Mesendoderm (in vitro differentiated cells): ENCODE data around the gene PMAIP1.

Experiments used
- DNase-seq: peaks from one replicate; pipeline ENCODE4 v3.0.0; 2013
- H2AK5ac ChIP-seq: 2 replicates; pipeline ENCODE4 v1.6.1; 2013; ENCODE audit warnings: low read length, inconsistent platforms
- H2BK120ac ChIP-seq: 2 replicates; pipeline ENCODE4 v1.6.1; 2013; ENCODE audit warnings: low read depth, mild to moderate bottlenecking, low read length, moderate library complexity, mixed read lengths
- H2BK15ac ChIP-seq: replicated peaks from 2 replicates; pipeline ENCODE4 v1.6.1; 2013; ENCODE audit warnings: low read depth, mild to moderate bottlenecking, moderate library complexity
- H2BK5ac ChIP-seq: 2 replicates; pipeline ENCODE4 v1.6.1; 2013; ENCODE audit warnings: low read length, inconsistent platforms
- H3K18ac ChIP-seq: 2 replicates; pipeline ENCODE4 v1.6.1; 2013; ENCODE audit warnings: mild to moderate bottlenecking, low read length, mixed read lengths
- H3K23ac ChIP-seq: one replicate; pipeline ENCODE4 v1.6.1; 2013; ENCODE audit warnings: low read length
- H3K27ac ChIP-seq: 2 replicates; pipeline ENCODE4 v1.5.1; 2013; ENCODE audit warnings: low read depth, mild to moderate bottlenecking, inconsistent platforms, low read length, moderate library complexity
- H3K27me3 ChIP-seq: 2 replicates; pipeline ENCODE4 v1.6.1; 2013; ENCODE audit warnings: low read length, control low read depth, mild to moderate bottlenecking, inconsistent platforms; ENCODE audit not compliant: insufficient read depth, poor library complexity
- H3K36me3 ChIP-seq: 2 replicates; pipeline ENCODE4 v1.6.1; 2013; ENCODE audit warnings: low read length, inconsistent platforms; ENCODE audit not compliant: control insufficient read depth, insufficient read depth
- H3K4ac ChIP-seq: one replicate; pipeline ENCODE4 v1.6.1; 2013; ENCODE audit warnings: low read depth, mild to moderate bottlenecking, low read length, moderate library complexity
- H3K4me1 ChIP-seq: 2 replicates; pipeline ENCODE4 v1.6.1; 2013; ENCODE audit warnings: low read depth, low read length, inconsistent platforms; ENCODE audit not compliant: control insufficient read depth
- H3K4me2 ChIP-seq: 2 replicates; pipeline ENCODE4 v1.6.1; 2013; ENCODE audit warnings: low read length
- H3K4me3 ChIP-seq: 2 replicates; pipeline ENCODE4 v1.5.1; 2013; ENCODE audit warnings: mild to moderate bottlenecking, low read length
- H3K56ac ChIP-seq: one replicate; pipeline ENCODE4 v1.6.1; 2013; ENCODE audit warnings: low read length
- H3K79me1 ChIP-seq: 2 replicates; pipeline ENCODE4 v1.6.1; 2013; ENCODE audit warnings: low read length, inconsistent platforms
- H3K79me2 ChIP-seq: 2 replicates; pipeline ENCODE4 v1.6.1; 2013; ENCODE audit warnings: mild to moderate bottlenecking, low read length; ENCODE audit not compliant: control insufficient read depth, insufficient read depth
- H3K9ac ChIP-seq: 2 replicates; pipeline ENCODE4 v1.6.1; 2013; ENCODE audit warnings: low read length, inconsistent platforms
- H4K5ac ChIP-seq: one replicate; pipeline ENCODE4 v1.6.1; 2013; ENCODE audit warnings: low read length
- H4K8ac ChIP-seq: one replicate; pipeline ENCODE4 v1.6.1; 2013; ENCODE audit warnings: low read depth, mild to moderate bottlenecking, control low read depth, low read length, moderate library complexity
- WGBS: extraction: QIAGEN DNeasy Blood & Tissue Kit; methylation state at CpG from one replicate; pipeline ENCODE4 v1.1.7; 2013; ENCODE audit warnings: low lambda C conversion rate, missing lambda C conversion rate; ENCODE audit not compliant: insufficient coverage; ENCODE audit errors: extremely low coverage; 5-methylcytosine and 5-hydroxymethylcytosine counted together

PMAIP1 gene

DNA sequence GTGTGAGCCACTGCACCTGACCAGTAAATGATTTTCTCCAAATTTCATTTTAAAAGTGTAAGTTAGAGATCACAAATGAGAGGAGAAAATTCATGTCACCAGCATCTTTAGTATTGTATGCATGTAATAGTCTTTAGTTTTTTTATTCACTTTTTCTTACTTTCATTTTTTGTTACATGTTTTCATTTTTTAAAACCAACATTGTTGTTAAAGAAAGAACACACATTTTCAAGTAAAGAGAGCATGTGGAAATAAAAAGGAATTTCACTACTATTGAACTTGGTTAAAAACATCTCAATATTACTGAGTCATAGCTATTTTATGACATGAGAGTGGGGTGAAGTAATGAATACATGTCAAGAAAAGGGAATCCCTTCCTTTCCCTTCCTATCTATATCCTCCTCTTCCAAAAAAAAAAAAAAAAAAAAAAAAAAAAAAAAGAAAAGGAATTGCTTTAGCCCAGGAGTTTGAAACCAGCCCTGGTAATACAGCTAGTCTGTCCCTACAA, 29.1 kb upstream of the PMAIP1 start:
- H3K4me3 ChIP-seq: no peak overlapping the region
- H3K56ac ChIP-seq: no peak overlapping the region
- H3K79me2 ChIP-seq: no peaks in the 10 kb centered on the region
- no peak overlapping the region for H2BK15ac ChIP-seq
- peaks cover 2% of the 10 kb centered on the region for H3K4me1 ChIP-seq
- H3K79me1 ChIP-seq: no peaks in the 10 kb centered on the region
- no peak overlapping the region for H4K5ac ChIP-seq
- no peaks in the 10 kb centered on the region for H3K36me3 ChIP-seq
- no peak overlapping the region for H2BK120ac ChIP-seq
- no peak overlapping the region for H3K27ac ChIP-seq
- DNase-seq: no peak
- H3K4me2 ChIP-seq: no peak overlapping the region
- H4K8ac ChIP-seq: no peak overlapping the region
- no peak overlapping the region for H3K18ac ChIP-seq
- H2BK5ac ChIP-seq: no peak overlapping the region
- no peak overlapping the region for H2AK5ac ChIP-seq
- H3K27me3 ChIP-seq: no peaks in the 10 kb centered on the region
- no peak overlapping the region for H3K4ac ChIP-seq
- no peak overlapping the region for H3K9ac ChIP-seq
- no peak overlapping the region for H3K23ac ChIP-seq

DNA sequence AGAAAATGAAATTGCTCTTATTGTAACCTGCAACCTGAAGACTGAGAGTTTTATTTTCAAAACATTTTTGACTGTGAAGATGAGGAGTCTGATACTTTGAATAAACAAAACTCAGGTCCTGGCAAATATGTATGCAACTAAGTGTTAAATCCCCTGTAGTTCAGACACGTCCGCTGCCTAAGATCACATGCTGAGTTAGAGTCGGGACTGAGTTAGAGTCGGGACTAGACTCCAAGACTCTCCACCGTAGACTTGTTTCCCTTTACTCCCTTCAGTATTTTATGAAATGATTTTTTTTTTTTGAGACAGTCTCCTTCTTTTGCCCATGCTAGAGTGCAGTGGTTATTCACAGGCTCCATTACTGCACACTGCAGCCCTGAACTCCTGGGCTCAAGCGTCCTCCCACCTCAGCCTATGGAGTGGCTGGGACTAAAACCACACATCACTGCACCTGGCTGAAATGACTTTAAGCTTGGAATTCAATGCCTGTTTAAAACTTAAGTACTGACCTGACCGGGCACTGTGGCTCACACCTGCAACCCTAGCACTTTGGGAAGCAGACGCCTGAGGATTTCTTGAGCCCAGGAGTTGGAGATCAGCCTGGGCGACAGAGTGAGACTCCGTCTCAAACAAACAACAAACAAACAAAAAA, 28.0 kb upstream of the PMAIP1 start:
- DNase-seq: no peak
- Histone ChIP-seq H2BK15ac (no peak overlapping the region), H3K36me3 (no peaks in the 10 kb centered on the region), H3K4ac (no peak overlapping the region), H3K9ac (no peak overlapping the region), H2BK5ac (no peak overlapping the region), H3K18ac (peak overlapping the region; percentile 76), H4K5ac (no peak overlapping the region), H3K4me1 (peaks cover 2% of the 10 kb centered on the region), H3K4me3 (no peak overlapping the region), H2AK5ac (no peak overlapping the region), H3K4me2 (no peak overlapping the region), H3K56ac (no peak overlapping the region), H3K79me2 (no peaks in the 10 kb centered on the region), H3K79me1 (no peaks in the 10 kb centered on the region), H3K27me3 (no peaks in the 10 kb centered on the region), H2BK120ac (no peak overlapping the region), H3K27ac (no peak overlapping the region), H3K23ac (no peak overlapping the region), H4K8ac (no peak overlapping the region)
- WGBS: no CpG with 5 or more reads among the region's 10 CpGs

DNA sequence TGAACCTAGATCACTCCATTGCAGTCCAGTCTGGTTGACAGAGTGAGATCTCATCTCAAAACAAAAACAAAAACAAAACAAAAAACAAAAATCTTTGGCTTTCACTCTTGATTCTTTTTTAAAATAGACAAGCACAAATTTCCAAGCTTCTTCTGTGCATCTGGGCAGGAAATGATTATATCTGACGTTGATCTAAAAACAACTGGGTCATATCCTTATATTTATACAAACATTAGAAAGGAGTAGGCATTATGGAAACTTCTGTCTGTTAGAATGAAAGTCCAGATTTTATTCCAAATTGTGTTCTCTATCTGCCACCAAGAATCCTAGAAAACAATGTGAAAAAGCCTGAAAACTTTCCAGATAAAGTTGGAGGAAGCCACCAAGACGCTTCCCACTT, 26.2 kb upstream of the PMAIP1 start:
- Histone ChIP-seq H3K27me3 (no peaks in the 10 kb centered on the region), H3K9ac (no peak overlapping the region), H4K8ac (no peak overlapping the region), H2BK15ac (no peak overlapping the region), H3K56ac (no peak overlapping the region), H3K27ac (no peak overlapping the region), H2BK5ac (no peak overlapping the region), H3K23ac (no peak overlapping the region), H2AK5ac (no peak overlapping the region), H3K4me3 (no peak overlapping the region), H4K5ac (no peak overlapping the region), H3K79me2 (no peaks in the 10 kb centered on the region), H3K4me2 (no peak overlapping the region), H3K18ac (no peak overlapping the region), H3K4ac (no peak overlapping the region), H3K36me3 (no peaks in the 10 kb centered on the region), H2BK120ac (no peak overlapping the region), H3K79me1 (no peaks in the 10 kb centered on the region), H3K4me1 (no peaks in the 10 kb centered on the region)
- DNase-seq: no peak
- no CpG with 5 or more reads among the region's 2 CpGs for WGBS

DNA sequence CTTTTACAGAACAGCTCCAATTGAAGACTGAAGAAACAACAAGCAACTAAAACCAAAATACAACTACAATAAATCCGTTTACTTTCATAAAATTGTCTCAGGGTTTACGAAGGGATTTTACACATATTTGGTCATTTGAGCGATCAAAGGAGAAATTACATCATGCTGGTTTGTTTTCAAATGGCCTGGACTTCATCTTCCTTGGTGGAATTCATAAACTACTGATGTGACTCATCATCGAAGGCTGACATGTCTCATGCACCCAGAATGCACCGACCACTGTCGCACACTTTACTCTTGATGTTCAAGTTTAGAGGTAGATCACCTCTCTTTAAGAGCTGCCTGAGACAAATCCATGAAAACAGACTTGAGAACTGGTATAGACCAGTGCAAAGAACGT, 25.6 kb upstream of the PMAIP1 start:
- no peaks in the 10 kb centered on the region for H3K36me3 ChIP-seq
- no peaks in the 10 kb centered on the region for H3K79me1 ChIP-seq
- no peak overlapping the region for H3K4me3 ChIP-seq
- no peak overlapping the region for H3K56ac ChIP-seq
- H3K27me3 ChIP-seq: no peaks in the 10 kb centered on the region
- no peak overlapping the region for H3K18ac ChIP-seq
- H3K4ac ChIP-seq: no peak overlapping the region
- no peak overlapping the region for H4K5ac ChIP-seq
- H3K4me2 ChIP-seq: no peak overlapping the region
- no CpG with 5 or more reads among the region's 7 CpGs for WGBS
- H3K9ac ChIP-seq: no peak overlapping the region
- no peak overlapping the region for H2BK15ac ChIP-seq
- no peak for DNase-seq
- no peak overlapping the region for H2BK120ac ChIP-seq
- no peak overlapping the region for H3K27ac ChIP-seq
- no peak overlapping the region for H3K23ac ChIP-seq
- H3K79me2 ChIP-seq: no peaks in the 10 kb centered on the region
- H2BK5ac ChIP-seq: no peak overlapping the region
- no peak overlapping the region for H2AK5ac ChIP-seq
- H4K8ac ChIP-seq: no peak overlapping the region
- no peaks in the 10 kb centered on the region for H3K4me1 ChIP-seq

DNA sequence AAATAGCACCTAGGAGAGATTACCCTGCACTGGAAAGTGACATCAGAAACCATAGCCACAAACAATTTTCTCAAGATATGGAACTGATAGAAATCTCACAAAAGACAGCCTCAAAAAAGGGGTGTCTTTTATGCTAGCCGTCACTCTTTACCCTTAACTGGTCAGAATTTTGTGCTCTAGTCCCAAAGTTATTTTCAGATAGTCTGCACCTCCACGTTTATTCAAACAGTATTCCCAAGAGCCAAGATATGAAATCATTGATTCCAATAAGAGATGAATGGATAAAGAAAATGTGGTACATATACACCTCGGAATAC, 23.5 kb upstream of the PMAIP1 start:
- no CpG with 5 or more reads among the region's 3 CpGs for WGBS
- H3K4me1 ChIP-seq: no peaks in the 10 kb centered on the region
- H4K5ac ChIP-seq: no peak overlapping the region
- H2BK15ac ChIP-seq: no peak overlapping the region
- no peak overlapping the region for H2BK5ac ChIP-seq
- DNase-seq: no peak
- no peak overlapping the region for H2AK5ac ChIP-seq
- H3K79me1 ChIP-seq: no peaks in the 10 kb centered on the region
- H4K8ac ChIP-seq: no peak overlapping the region
- no peak overlapping the region for H3K18ac ChIP-seq
- no peak overlapping the region for H3K4me3 ChIP-seq
- H3K27ac ChIP-seq: no peak overlapping the region
- H3K23ac ChIP-seq: no peak overlapping the region
- H2BK120ac ChIP-seq: no peak overlapping the region
- H3K79me2 ChIP-seq: no peaks in the 10 kb centered on the region
- H3K4ac ChIP-seq: no peak overlapping the region
- no peak overlapping the region for H3K56ac ChIP-seq
- no peaks in the 10 kb centered on the region for H3K27me3 ChIP-seq
- no peak overlapping the region for H3K4me2 ChIP-seq
- H3K36me3 ChIP-seq: no peaks in the 10 kb centered on the region
- no peak overlapping the region for H3K9ac ChIP-seq

DNA sequence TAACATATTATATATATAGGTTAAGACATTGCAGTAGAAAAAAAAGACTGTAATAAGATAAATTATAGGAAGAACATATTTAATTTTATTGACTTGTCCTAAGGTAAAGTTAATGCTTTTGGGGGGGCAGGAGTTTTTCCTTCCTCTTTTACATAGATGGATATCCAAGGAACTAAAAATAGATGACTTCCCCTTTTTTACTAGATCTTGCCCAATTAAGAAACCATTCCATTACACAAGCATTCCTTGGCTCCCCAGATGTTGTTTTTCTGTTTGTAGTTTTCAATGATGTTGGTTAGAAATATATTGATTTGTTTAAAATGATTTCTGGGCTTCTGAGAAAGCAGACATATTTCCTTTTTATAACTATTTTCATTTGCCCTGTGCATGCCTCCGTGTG, 22.4 kb upstream of the PMAIP1 start:
- no peak overlapping the region for H3K18ac ChIP-seq
- H3K27me3 ChIP-seq: no peaks in the 10 kb centered on the region
- no CpG with 5 or more reads among the region's 1 CpG for WGBS
- H3K79me1 ChIP-seq: no peaks in the 10 kb centered on the region
- H4K5ac ChIP-seq: no peak overlapping the region
- no peak overlapping the region for H2BK120ac ChIP-seq
- no peak overlapping the region for H2BK5ac ChIP-seq
- no peak overlapping the region for H3K56ac ChIP-seq
- H2AK5ac ChIP-seq: no peak overlapping the region
- peaks cover 7% of the 10 kb centered on the region for H3K4me1 ChIP-seq
- H3K27ac ChIP-seq: no peak overlapping the region
- H3K4me2 ChIP-seq: no peak overlapping the region
- no peak overlapping the region for H3K23ac ChIP-seq
- H3K79me2 ChIP-seq: no peaks in the 10 kb centered on the region
- H3K4ac ChIP-seq: no peak overlapping the region
- H2BK15ac ChIP-seq: no peak overlapping the region
- no peak overlapping the region for H4K8ac ChIP-seq
- no peak for DNase-seq
- no peak overlapping the region for H3K9ac ChIP-seq
- H3K36me3 ChIP-seq: no peaks in the 10 kb centered on the region
- no peak overlapping the region for H3K4me3 ChIP-seq
